Hematopoietic multipotent progenitor cell (in vitro differentiated cells): ENCODE measurements around the gene POM121C. TPM values are rescaled to one million over a fixed set of nuclear protein-coding genes. Genes with fewer than 3 reads are reported as not detected.
"Not testable (repeated sequence)": the region's sequence is repeated elsewhere in the genome, so short reads cannot be mapped to it uniquely, and the experiment has no call there.

ENCODE experiments used
- DNase-seq, 3 donors: peaks; one replicate each; pipeline ENCODE4 v3.0.0-alpha.2; 2011 to 2015; ENCODE audit warnings: low read depth in 2 of 3, low spot score in 2 of 3
- total RNA-seq: library from RNA; depleted of rRNA; stranded (reverse); fragments of >200 nt; gene quantifications from one replicate; pipeline ENCODE4 v1.2.3, GENCODE V29; 2012

The POM121C gene
- total RNA-seq, 1 donor: 21.0 TPM

DNA sequence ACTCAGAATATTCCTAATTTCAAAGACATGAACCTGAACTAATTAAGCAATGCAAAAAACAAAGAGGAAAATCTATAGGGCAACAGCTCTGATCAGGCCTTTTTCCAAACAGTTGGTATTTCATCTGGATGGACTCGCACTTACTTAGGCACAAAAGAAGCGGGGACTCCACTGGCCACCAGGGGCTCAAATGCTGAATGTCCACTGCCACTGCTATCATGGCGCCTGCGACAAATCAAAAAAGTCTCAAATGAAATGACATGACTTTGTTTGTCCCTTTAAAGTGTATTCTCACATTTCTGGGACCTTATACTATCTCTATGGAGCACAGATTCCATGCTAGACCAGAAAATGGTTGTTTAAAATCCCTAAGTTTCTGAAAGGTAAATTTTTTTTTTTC is 47.1 kb downstream of the POM121C start:
- not testable (repeated sequence) for DNase-seq

DNA sequence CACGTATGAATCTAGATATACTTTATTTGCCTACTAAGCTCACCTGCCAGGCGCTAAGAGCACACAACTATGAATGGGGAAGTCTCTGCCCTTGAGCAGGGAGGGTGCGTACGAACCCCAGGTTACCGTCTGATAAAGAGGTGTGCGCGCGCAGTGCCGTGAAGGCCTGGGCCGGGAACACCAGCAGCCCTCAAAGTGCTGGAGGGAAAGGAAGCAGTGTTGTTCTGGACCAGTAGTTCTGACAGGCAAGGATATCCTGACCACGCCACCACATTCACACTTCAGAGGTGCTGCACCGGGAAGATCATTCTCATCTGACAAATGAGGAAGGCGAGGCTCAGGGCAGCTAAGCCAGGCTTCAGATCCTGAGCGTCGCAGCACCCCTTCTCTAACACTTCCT is 62.6 kb downstream of the POM121C start:
- DNase-seq: not testable (repeated sequence)

GRCh38 chr7:75421798-75422710 is 64.0 kb downstream of the POM121C start:
- DNase-seq: not testable (repeated sequence)

- not testable (repeated sequence) for DNase-seq
Measured at GRCh38 chr7:75420152-75420551, 65.9 kb downstream of the POM121C start.

DNA sequence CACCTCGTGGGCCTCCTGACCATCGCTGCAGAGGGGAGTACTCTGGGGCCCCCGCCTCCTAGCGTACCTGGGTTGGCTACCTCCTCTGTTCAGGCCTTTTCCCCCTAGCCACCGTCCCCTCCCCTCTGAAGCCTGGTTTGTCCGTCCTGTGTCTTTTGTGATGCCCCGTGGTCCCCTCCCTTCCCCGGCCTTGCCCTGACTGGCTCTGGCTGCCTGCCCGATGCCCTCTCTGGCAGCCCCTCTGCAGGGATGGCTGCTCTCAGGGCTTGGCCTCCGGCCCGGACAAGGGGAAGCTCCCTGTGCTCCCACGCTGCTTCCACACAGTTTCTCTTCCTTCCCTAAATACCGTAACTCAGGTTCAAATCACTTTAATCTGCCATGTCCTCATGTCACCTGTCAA is 66.4 kb downstream of the POM121C start:
- not testable (repeated sequence) for DNase-seq

DNA sequence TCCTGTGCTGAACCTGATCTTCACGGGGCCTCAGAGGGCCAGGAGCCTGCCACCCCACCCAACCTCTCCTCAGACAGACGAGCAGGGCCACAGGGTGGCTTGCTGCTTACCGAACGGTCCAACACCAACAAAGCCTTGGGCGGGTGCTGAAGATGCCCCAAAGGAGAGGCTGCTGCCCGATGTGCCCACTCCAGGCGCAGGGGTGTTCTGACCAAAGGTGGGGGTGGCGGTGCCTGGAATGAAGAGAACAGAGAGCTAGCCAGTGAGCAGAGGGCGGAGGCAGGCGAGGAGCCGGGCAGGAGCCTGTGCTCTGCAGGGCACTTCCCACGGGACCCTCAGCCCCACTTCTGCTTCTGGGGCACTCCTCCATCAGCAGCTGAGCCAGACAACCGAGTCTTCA is 66.9 kb downstream of the POM121C start:
- DNase-seq: not testable (repeated sequence)

DNA sequence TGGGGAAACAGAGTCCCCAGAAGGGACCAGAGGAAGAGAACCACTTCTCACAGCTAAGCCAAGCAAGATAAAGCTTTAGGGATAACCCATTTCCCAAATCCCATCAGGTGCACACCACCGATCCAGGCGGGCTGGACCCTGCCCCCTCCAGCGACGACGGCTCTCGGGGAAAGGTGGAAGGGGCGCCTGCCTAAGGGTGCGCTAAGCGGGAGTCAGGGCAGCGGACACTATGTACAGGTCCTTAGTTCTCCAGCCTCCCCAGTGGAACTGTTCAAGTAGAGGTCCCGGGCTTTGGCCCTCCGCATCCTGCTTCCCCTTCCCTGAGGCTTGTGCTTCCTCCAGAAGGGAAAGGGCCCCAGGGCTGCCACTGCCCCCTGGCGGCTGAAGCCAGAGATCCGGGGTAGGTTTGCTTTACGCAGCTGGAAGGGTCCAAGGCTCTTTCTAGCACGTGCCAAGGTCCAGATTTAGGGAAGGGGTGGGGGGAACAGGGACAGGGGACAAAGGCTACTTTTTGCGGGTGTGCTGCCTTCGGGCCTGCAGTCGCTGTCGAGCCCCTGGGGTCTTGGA is 67.7 kb downstream of the POM121C start:
- DNase-seq: not testable (repeated sequence)

- not testable (repeated sequence) for DNase-seq
Measured at GRCh38 chr7:75416787-75417186, 69.3 kb downstream of the POM121C start.

DNA sequence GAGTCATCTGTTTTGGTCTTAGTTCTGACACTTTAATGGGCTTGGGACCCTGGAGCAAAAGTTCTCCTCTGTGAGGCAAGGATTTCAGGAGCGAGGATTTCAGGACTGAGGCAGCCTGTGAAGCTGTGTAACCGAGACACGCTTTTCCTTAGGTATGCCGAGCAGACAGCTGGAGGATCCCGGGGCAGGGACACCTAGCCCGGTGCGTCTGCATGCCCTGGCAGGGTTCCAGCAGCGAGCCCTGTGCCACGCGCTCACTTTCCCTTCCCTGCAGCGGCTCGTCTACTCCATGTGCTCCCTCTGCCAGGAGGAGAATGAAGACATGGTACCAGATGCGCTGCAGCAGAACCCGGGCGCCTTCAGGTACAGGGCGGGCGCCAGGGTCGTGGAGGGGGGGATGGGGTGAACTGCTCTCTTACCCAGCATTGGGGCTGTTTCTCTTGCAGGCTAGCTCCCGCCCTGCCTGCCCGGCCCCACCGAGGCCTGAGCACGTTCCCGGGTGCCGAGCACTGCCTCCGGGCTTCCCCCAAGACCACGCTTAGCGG is 70.2 kb downstream of the POM121C start:
- DNase-seq: not testable (repeated sequence)

- not testable (repeated sequence) for DNase-seq
Measured at GRCh38 chr7:75415428-75415817, 70.7 kb downstream of the POM121C start.

DNA sequence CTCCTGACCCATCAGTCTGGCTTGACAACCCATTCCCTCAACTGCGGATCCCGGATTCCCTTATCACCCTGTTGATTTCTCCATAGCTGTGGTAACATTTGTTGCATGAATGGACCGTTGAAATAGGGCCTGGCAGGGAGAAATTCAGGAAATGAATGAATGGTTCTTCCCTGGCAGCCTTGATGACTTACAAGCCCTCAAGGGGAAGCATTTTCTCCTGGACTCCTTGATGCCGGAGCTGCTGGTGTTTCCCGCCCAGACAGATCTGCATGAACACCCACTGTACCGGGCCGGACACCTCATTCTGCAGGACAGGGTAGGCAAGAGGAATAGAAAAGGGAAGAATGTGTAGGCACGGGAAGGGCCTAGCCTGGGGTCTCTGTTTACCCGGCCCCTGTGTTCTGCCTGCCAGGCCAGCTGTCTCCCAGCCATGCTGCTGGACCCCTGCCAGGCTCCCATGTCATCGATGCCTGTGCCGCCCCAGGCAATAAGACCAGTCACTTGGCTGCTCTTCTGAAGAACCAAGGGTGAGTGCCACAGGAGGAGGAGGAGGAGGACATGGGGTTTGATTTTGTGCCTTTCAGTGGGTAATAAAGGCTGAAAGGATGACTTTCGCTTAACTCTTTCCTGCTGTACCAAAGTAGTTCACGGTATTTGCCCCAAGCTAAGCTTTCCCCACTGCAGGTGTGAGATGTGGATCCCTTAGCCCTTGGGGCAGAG is 71.2 kb downstream of the POM121C start:
- DNase-seq: not testable (repeated sequence)

- DNase-seq: not testable (repeated sequence)
Measured at GRCh38 chr7:75414204-75414603, 71.9 kb downstream of the POM121C start.

DNA sequence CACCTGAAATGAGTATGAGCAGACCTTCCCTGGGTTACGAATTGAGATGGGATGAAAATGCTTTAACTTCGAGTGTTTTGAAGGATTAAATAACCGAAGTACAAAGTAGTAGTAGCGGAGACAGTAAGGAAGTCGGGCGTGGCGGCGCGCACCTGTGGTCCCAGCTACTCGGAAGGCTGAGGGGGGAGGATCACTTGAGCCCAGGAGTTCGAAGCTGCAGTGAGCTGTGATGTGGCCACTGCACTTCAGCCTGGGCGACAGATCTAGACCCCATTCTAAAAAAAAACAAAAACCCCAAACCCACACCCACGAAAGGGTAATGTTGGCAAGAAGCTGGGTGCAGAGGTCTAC is 75.3 kb downstream of the POM121C start:
- DNase-seq: not testable (repeated sequence)

GRCh38 chr7:75409880-75410822 is 75.9 kb downstream of the POM121C start:
- DNase-seq: not testable (repeated sequence)

DNA sequence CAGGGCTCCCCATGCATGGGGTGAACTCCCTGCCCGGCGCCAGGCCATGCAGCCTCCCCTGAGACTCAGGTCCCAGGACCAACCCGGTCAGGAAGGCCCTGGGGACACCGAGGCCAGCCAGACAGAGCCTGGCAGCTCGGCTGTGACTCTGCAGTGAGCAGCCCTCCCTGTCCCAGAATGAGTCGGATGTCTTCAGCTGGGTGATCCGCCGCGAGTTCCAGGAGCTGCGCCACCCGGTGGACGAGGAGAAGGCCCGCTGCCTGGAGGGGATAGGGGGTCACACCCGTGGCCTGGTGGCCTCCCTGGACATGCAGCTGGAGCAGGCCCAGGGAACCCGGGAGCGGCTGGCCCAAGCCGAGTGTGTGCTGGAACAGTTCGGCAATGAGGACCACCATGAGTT is 81.4 kb downstream of the POM121C start:
- DNase-seq: not testable (repeated sequence)

DNA sequence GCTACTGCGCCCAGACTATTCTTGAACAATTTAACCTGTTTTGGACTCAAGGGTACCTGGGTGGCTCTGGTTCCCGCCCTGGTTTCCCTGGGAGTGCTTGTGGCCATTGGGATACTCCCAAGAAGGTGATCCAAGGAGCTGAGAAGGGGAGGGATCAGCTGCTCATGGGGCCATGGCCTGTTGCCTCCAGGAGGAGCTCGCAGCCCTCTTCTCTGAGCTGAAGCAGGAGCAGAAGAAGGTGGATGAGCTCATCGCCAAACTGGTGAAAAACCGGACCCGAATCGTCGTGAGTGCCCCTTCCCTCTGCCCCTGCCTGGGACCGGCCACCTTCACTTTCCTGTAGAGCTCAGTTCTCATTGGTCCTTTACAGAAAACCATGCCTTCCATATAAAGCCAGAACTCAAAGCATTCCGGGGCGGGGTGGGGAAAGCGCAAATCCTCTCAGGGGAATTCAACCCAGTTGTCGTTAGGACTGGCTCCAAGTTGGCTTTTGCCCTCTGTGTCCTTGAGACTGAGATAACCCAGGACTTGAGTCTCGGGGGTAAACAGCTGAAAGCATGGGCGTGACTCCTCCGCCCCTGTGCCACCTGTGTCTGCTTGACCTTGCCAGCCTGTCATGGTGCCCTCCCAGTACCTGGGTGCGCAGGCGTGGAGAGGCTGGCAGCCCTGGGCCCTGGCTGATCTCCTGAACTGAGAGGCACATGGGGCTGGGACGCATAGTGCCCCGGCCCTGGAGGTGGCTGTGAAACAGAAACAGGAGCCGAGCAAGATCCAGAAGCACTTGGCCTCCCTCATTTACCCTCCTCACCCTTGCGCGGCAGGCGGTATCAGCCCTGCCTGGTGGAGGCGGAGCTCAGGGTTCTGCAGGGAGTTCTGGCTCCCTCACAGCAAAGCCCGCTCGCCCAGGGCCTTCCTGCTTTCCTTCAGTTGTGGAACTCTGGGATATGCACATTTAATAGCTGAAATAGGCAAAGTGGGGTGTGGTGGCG is 82.3 kb downstream of the POM121C start:
- DNase-seq: not testable (repeated sequence)

GRCh38 chr7:75400575-75400974 is 85.5 kb downstream of the POM121C start:
- DNase-seq: not testable (repeated sequence)

DNA sequence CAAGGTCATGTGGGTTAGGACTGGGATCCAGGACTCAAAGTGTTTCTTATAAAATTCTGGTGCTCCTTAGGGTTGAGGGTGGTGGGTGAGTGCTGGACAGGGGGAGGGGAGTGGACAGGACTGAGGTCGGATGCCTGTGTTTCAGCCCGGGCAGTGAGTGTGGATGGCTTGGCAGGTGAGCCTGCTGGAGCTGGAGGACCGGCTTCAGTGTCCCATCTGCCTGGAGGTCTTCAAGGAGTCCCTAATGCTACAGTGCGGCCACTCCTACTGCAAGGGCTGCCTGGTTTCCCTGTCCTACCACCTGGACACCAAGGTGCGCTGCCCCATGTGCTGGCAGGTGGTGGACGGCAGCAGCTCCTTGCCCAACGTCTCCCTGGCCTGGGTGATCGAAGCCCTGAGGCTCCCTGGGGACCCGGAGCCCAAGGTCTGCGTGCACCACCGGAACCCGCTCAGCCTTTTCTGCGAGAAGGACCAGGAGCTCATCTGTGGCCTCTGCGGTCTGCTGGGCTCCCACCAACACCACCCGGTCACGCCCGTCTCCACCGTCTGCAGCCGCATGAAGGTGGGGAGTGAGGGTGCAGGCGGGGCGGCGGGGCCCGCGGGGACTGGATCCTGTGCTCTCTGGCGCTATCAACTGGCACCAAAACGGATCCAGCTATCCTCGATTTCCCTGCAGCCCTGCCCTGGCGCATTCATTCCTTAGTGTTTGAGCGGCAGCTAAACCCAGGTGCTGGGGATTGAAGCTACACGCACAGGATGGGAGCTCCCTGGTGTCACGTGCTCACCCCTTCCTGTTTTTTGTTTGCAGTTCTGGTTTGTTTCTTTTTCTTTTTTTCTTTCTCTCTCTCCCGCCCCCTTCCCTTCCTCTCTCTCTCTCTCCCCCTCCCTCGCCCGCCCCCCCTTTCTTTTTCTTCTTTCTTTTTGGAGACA is 87.1 kb downstream of the POM121C start:
- DNase-seq: not testable (repeated sequence)
